ENCODE measurements around the gene LLGL2.

DNA sequence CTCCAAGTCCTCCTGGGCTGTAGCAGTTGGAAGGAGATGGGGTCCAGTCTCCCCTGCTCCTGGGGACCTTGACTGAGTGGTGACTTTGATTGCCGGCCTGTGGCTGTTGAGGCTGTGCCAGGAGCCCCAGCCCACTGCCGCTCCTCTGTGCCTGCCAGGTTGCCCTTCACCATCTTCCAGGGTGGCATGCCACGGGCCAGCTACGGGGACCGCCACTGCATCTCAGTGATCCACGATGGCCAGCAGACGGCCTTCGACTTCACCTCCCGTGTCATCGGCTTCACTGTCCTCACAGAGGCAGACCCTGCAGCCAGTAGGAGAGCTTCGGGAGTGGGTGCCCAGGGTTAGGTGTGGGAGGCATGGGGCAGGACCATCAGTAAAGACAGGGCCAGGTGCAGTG lies 38.7 kb downstream of the LLGL2 start:
- TF ChIP-seq, protein P1, sequence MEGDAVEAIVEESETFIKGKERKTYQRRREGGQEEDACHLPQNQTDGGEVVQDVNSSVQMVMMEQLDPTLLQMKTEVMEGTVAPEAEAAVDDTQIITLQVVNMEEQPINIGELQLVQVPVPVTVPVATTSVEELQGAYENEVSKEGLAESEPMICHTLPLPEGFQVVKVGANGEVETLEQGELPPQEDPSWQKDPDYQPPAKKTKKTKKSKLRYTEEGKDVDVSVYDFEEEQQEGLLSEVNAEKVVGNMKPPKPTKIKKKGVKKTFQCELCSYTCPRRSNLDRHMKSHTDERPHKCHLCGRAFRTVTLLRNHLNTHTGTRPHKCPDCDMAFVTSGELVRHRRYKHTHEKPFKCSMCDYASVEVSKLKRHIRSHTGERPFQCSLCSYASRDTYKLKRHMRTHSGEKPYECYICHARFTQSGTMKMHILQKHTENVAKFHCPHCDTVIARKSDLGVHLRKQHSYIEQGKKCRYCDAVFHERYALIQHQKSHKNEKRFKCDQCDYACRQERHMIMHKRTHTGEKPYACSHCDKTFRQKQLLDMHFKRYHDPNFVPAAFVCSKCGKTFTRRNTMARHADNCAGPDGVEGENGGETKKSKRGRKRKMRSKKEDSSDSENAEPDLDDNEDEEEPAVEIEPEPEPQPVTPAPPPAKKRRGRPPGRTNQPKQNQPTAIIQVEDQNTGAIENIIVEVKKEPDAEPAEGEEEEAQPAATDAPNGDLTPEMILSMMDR (IDR thresholded peaks at IDR 0.05): no peak
- TF ChIP-seq POLR2AphosphoS5 (IDR thresholded peaks at IDR 0.05; ENCODE audit: insufficient read depth in 1 of 2, low read depth in 1 of 2): no peak
- TF ChIP-seq POLR2A (IDR thresholded peaks at IDR 0.05): no peak

Data from vagina (tissue), 2 donors.